Suprapubic skin (tissue), 4 donors: ENCODE measurements around the gene ATXN1. TPM values are rescaled to one million over a fixed set of nuclear protein-coding genes. Genes with fewer than 3 reads are reported as not detected.

Experiments
- DNase-seq, 2 donors: peaks; one replicate each; pipeline ENCODE4 v3.0.0-alpha.2; 2019; ENCODE audit warnings: low spot score in 2 of 2
- H3K27ac ChIP-seq: fragments of 200-600 bp; sonication (generic); one replicate; pipeline ENCODE4 v1.5.1; 2019
- H3K27me3 ChIP-seq: fragments of 200-600 bp; sonication (generic); one replicate; pipeline ENCODE4 v1.5.1; 2019
- H3K36me3 ChIP-seq: fragments of 200-600 bp; sonication (generic); one replicate; pipeline ENCODE4 v1.5.1; 2019
- H3K4me1 ChIP-seq: fragments of 200-600 bp; sonication (generic); one replicate; pipeline ENCODE4 v1.5.1; 2019
- H3K4me3 ChIP-seq: fragments of 200-600 bp; sonication (generic); one replicate; pipeline ENCODE4 v1.5.1; 2019; ENCODE audit warnings: mild to moderate bottlenecking
- H3K9me3 ChIP-seq: fragments of 200-600 bp; sonication (generic); one replicate; pipeline ENCODE4 v1.5.1; 2019
- EP300 ChIP-seq: sonication (generic); formaldehyde crosslinking; IDR thresholded peaks from one replicate; pipeline ENCODE4 v1.6.1; 2017; ENCODE audit warnings: antibody characterized with exemption
- POLR2A ChIP-seq, 2 donors: fragments of 450-650 bp; IDR thresholded peaks; one replicate each; pipeline ENCODE4 v1.6.1; 2017; ENCODE audit warnings: antibody characterized with exemption in 2 of 2, mild to moderate bottlenecking in 2 of 2, moderate library complexity in 2 of 2
- POLR2AphosphoS5 ChIP-seq, 3 donors: sonication (generic); formaldehyde crosslinking; IDR thresholded peaks; one replicate each; pipeline ENCODE4 v1.6.1; 2017; ENCODE audit warnings: antibody characterized with exemption in 3 of 3
- WGBS: methylation state at CpG from one replicate; pipeline ENCODE4 v1.1.5; 2018; 5-methylcytosine and 5-hydroxymethylcytosine counted together
- total RNA-seq, 4 donors: library from RNA; depleted of rRNA; stranded (reverse); fragments of >200 nt; gene quantifications; one replicate each; pipeline ENCODE4 v1.1.0, GENCODE V29; 2016
- TF ChIP-seq, protein P1 (sequence below), 2 donors: fragments of 200-600 bp in 1 of 2; fragments of 450-650 bp in 1 of 2; sonication (generic) in 1 of 2; IDR thresholded peaks; one replicate each; pipeline ENCODE4 v1.5.1; 2016 to 2019; ENCODE audit warnings: antibody characterized with exemption in 2 of 2, mild to moderate bottlenecking in 1 of 2, moderate library complexity in 1 of 2

ATXN1 gene
- total RNA-seq, 4 donors from 2014 or later = 32.8 to 95.4 (median 42.4) TPM

DNA sequence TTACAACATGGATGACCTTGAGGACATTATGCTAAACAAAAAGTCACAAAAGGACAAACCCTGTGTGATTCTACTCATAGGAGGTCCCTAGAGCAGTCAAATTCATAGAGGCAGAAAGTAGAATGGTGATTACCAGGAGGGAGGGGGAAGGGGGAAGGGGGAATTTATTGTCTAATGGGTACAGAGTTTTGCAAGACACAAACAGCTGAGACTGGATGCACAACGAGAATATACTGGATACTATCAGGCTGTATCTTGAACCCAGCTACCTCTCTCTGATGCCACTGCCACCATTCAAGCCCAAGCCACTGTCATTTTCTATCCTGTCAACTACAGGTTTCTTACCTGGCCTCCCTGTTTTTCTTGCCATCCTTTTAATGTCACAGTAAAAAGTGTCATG lies 252.3 kb downstream of the ATXN1 start:
- H3K4me3 ChIP-seq = no peak overlapping the region
- no peaks in the 10 kb centered on the region for H3K36me3 ChIP-seq
- no peaks in the 10 kb centered on the region for H3K27me3 ChIP-seq
- H3K9me3 ChIP-seq = no peaks in the 10 kb centered on the region
- no peak for DNase-seq
- peaks cover 34% of the 10 kb centered on the region for H3K4me1 ChIP-seq
- WGBS = 67% methylated on average over 1 of the region's 1 CpG
- TF ChIP-seq POLR2A (IDR thresholded peaks at IDR 0.05) (no peak), POLR2AphosphoS5 (IDR thresholded peaks at IDR 0.05) (no peak), EP300 (no peak)
- TF ChIP-seq, protein P1, sequence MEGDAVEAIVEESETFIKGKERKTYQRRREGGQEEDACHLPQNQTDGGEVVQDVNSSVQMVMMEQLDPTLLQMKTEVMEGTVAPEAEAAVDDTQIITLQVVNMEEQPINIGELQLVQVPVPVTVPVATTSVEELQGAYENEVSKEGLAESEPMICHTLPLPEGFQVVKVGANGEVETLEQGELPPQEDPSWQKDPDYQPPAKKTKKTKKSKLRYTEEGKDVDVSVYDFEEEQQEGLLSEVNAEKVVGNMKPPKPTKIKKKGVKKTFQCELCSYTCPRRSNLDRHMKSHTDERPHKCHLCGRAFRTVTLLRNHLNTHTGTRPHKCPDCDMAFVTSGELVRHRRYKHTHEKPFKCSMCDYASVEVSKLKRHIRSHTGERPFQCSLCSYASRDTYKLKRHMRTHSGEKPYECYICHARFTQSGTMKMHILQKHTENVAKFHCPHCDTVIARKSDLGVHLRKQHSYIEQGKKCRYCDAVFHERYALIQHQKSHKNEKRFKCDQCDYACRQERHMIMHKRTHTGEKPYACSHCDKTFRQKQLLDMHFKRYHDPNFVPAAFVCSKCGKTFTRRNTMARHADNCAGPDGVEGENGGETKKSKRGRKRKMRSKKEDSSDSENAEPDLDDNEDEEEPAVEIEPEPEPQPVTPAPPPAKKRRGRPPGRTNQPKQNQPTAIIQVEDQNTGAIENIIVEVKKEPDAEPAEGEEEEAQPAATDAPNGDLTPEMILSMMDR (IDR thresholded peaks at IDR 0.05) = no peak
- H3K27ac ChIP-seq = no peak overlapping the region

DNA sequence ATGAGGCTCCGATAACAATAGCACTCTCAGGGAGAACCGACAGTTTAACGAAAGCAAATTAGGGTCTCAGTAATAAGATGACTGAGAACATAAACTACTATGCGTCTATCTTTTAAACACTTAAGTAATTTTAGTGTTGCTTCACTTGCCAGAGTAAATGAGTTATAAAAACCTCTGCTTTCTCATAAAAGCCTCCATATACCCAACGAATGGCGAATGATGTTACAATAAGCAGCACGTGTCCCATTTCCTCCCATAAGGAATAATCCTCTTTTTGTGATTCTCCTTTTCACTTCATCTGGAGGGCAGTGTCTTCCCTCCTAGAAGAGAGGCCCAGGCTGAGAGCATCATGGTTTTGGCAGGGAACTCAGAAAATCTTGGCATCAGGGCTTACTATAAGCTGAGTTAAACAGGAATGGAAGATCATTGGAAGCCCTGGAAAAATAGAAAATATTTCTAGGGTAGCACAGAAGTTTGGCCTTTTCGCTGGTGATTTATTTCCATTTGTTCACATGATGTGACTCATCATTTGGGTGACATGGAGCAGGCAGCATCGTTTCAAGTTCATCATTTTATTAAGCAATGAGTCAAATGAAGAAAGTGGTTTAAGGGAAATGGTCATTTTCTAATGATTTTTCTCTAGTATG lies 255.4 kb downstream of the ATXN1 start:
- Histone ChIP-seq H3K9me3 (no peaks in the 10 kb centered on the region), H3K4me3 (no peak overlapping the region), H3K36me3 (no peaks in the 10 kb centered on the region), H3K4me1 (peaks cover 7% of the 10 kb centered on the region), H3K27ac (no peak overlapping the region), H3K27me3 (no peaks in the 10 kb centered on the region)
- 67% methylated on average over 9 of the region's 9 CpGs for WGBS
- TF ChIP-seq EP300 (no peak), POLR2A (IDR thresholded peaks at IDR 0.05) (no peak), POLR2AphosphoS5 (IDR thresholded peaks at IDR 0.05) (no peak)
- TF ChIP-seq, protein P1 (IDR thresholded peaks at IDR 0.05) = no peak
- no peak for DNase-seq

DNA sequence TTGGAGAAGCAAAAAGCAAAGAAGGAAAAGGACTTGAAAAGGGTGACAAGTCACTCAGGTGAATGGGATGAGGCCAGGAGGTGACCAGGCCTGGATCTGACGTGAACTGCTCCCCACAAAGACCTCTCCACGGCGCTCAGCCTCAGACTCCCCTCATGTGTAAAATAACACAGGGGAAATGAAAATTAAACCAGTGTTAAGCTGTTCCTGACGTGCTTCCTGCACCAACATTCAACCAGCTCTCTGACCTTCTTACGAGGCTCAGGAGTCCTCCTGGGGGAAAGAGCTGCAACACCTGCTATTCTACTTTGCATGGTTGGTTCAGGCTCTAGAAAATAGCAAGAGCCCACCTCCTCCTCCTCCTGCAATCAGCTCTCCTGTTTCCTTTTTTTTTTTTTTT lies 256.7 kb downstream of the ATXN1 start:
- WGBS = 92% methylated on average over 5 of the region's 5 CpGs
- TF ChIP-seq EP300 (no peak), POLR2AphosphoS5 (IDR thresholded peaks at IDR 0.05) (no peak), POLR2A (IDR thresholded peaks at IDR 0.05) (no peak)
- TF ChIP-seq, protein P1 (IDR thresholded peaks at IDR 0.05) = no peak
- no peak overlapping the region for H3K27ac ChIP-seq
- H3K4me3 ChIP-seq = no peak overlapping the region
- no peaks in the 10 kb centered on the region for H3K27me3 ChIP-seq
- DNase-seq = no peak
- H3K36me3 ChIP-seq = no peaks in the 10 kb centered on the region
- H3K4me1 ChIP-seq = peaks cover 7% of the 10 kb centered on the region
- H3K9me3 ChIP-seq = no peaks in the 10 kb centered on the region

DNA sequence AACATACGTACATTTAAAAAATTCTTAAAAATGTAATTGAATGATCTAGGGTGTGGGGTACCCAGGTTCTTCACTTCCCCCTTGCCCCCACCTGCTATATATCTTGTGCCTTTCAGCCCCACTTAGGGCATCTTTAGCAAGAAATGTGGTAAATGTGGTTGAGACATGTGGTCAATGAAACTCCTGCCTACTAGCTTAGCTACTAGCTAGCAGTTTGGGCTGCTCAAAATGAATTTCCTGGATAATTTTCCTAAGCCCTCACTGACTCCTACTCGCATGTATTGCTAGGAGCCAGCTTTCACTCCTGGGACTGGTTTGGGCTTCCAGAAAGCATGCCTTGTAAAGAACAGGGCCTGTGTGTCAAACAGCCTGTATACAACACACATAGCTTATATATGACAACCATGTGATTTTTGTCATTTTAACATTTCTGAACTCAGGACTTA lies 257.3 kb downstream of the ATXN1 start:
- Histone ChIP-seq H3K4me3 (no peak overlapping the region), H3K36me3 (no peaks in the 10 kb centered on the region), H3K9me3 (no peaks in the 10 kb centered on the region), H3K4me1 (peaks cover 7% of the 10 kb centered on the region), H3K27me3 (no peaks in the 10 kb centered on the region), H3K27ac (no peak overlapping the region)
- TF ChIP-seq, protein P1 (IDR thresholded peaks at IDR 0.05) = no peak
- no peak for TF ChIP-seq POLR2AphosphoS5 (IDR thresholded peaks at IDR 0.05)
- no peak for TF ChIP-seq POLR2A (IDR thresholded peaks at IDR 0.05)
- TF ChIP-seq EP300 = no peak
- DNase-seq = no peak
- 75% methylated on average over 2 of the region's 2 CpGs for WGBS

DNA sequence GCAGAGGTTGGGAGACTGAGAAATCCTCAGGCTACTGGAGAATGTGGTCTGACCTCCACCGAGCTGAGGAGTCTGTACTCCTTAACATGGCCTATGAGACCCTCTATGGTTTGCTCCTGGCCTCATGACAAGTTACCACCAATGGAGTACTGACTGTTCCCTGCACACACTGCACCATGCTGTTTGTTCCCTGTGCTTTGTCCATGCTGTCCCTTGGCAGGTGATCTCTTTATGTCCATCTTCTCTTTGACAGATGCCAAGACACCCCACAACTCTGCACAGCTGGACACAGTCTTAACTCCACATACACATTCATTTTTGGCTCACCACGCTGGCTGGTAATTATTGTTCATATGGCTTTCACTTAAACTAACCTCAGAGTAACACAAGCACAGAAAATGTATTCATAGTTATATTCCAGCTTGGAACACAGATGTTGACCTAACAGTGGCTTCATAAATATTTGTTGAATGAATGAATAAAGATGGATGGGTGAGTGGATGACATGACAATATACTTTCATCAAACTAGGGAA lies 258.0 kb downstream of the ATXN1 start:
- H3K4me3 ChIP-seq = no peak overlapping the region
- WGBS = 90% methylated on average over 2 of the region's 2 CpGs
- peaks cover 7% of the 10 kb centered on the region for H3K4me1 ChIP-seq
- H3K27ac ChIP-seq = no peak overlapping the region
- H3K27me3 ChIP-seq = no peaks in the 10 kb centered on the region
- no peaks in the 10 kb centered on the region for H3K9me3 ChIP-seq
- no peaks in the 10 kb centered on the region for H3K36me3 ChIP-seq
- no peak for DNase-seq
- no peak for TF ChIP-seq POLR2A (IDR thresholded peaks at IDR 0.05)
- TF ChIP-seq POLR2AphosphoS5 (IDR thresholded peaks at IDR 0.05) = no peak
- TF ChIP-seq, protein P1 (IDR thresholded peaks at IDR 0.05) = no peak
- no peak for TF ChIP-seq EP300
